HFFc6 (cell line): ENCODE results near the gene KCTD2. TPM values are rescaled to one million over a fixed set of nuclear protein-coding genes. Genes with fewer than 3 reads are reported as not detected.

ENCODE experiments used
- DNase-seq: peaks from one replicate; pipeline ENCODE4 v3.0.0-alpha.2; 2018
- H3K27ac Mint-ChIP-seq: 2 replicates; pipeline ENCODE4 v1.8.0; 2020; ENCODE audit warnings: mild to moderate bottlenecking, mixed read lengths
- H3K27me3 Mint-ChIP-seq: 2 replicates; pipeline ENCODE4 v1.8.0; 2021; ENCODE audit warnings: mild to moderate bottlenecking, moderate library complexity, mixed read lengths; ENCODE audit not compliant: insufficient read depth
- H3K36me3 Mint-ChIP-seq: 2 replicates; pipeline ENCODE4 v1.8.0; 2021; ENCODE audit warnings: low read depth, mixed read lengths
- H3K4me1 Mint-ChIP-seq: 2 replicates; pipeline ENCODE4 v1.8.0; 2020; ENCODE audit warnings: low read depth, mixed read lengths
- H3K4me3 Mint-ChIP-seq: 2 replicates; pipeline ENCODE4 v1.8.0; 2020; ENCODE audit warnings: mild to moderate bottlenecking, moderate library complexity, mixed read lengths
- H3K9me3 Mint-ChIP-seq: 2 replicates; pipeline ENCODE4 v1.8.0; 2020; ENCODE audit warnings: mild to moderate bottlenecking, mixed read lengths
- CTCF ChIP-seq: fragments of 200-600 bp; sonication (generic); IDR thresholded peaks from 2 replicates; pipeline ENCODE4 v1.5.0; 2021; ENCODE audit warnings: antibody characterized with exemption, mild to moderate bottlenecking
- total RNA-seq, 6 experiments: library from RNA; stranded (reverse); fragmentation: NEBNext Ultra II Directional; extraction: Animal tissue kit (Norgen Biotek cat#: 25700); gene quantifications; 2 replicates in 1 of 6; 3 replicates in 5 of 6; pipeline ENCODE4 v1.2.3, GENCODE V29; 2021

KCTD2 gene
- total RNA-seq, 6 experiments from 2014 or later = 20.3 to 24.0 (median 21.3) TPM

- peak; percentile 24 for DNase-seq
- peaks cover 11% of the 10 kb centered on the region; the same call in 1 of the 2 replicates for H3K4me1 Mint-ChIP-seq
- no peaks in the 10 kb centered on the region for H3K9me3 Mint-ChIP-seq
- no peak overlapping the region for H3K27ac Mint-ChIP-seq
- peaks cover 2% of the 10 kb centered on the region for H3K27me3 Mint-ChIP-seq
- TF ChIP-seq CTCF = peak; percentile 81
- H3K4me3 Mint-ChIP-seq = no peak overlapping the region
- peaks cover 12% of the 10 kb centered on the region for H3K36me3 Mint-ChIP-seq
Observed at GRCh38 chr17:75105126-75106080, 58.4 kb downstream of the KCTD2 start.

GRCh38 chr17:75108193-75108592, 61.2 kb downstream of the KCTD2 start:
- no peak for TF ChIP-seq CTCF
- Mint-ChIP-seq H3K36me3 (peaks cover 16% of the 10 kb centered on the region), H3K27ac (no peak overlapping the region), H3K9me3 (no peaks in the 10 kb centered on the region), H3K4me3 (peak overlapping the region; percentile 93), H3K27me3 (peaks cover 2% of the 10 kb centered on the region; the same call in 1 of the 2 replicates), H3K4me1 (peaks cover 24% of the 10 kb centered on the region)
- DNase-seq = no peak

GRCh38 chr17:75109046-75109406, 62.0 kb downstream of the KCTD2 start:
- Mint-ChIP-seq H3K36me3 (peaks cover 16% of the 10 kb centered on the region), H3K27ac (no peak overlapping the region), H3K9me3 (no peaks in the 10 kb centered on the region), H3K4me1 (peaks cover 28% of the 10 kb centered on the region), H3K27me3 (peaks cover 2% of the 10 kb centered on the region; the same call in 1 of the 2 replicates), H3K4me3 (peak overlapping the region; percentile 93)
- no peak for TF ChIP-seq CTCF
- DNase-seq = no peak

GRCh38 chr17:75109407-75110233, 62.6 kb downstream of the KCTD2 start, which contains the start of gene ARMC7:
Gene ARMC7 (plus strand): TSS chr17:75109969. CDS start chr17:75110289, 320 bp downstream.
- peak within 1 kb of the TSS; percentile 49; the same call in 1 of the 2 replicates for H3K27ac Mint-ChIP-seq
- H3K9me3 Mint-ChIP-seq = no peaks in the 10 kb centered on the region
- peaks cover 16% of the 10 kb centered on the region for H3K36me3 Mint-ChIP-seq
- no peak for TF ChIP-seq CTCF
- DNase-seq = peak; percentile 78
- H3K4me3 Mint-ChIP-seq = peak within 1 kb of the TSS; percentile 93
- H3K27me3 Mint-ChIP-seq = peaks cover 2% of the 10 kb centered on the region; the same call in 1 of the 2 replicates
- H3K4me1 Mint-ChIP-seq = peaks cover 34% of the 10 kb centered on the region

- Mint-ChIP-seq H3K9me3 (no peaks in the 10 kb centered on the region), H3K27me3 (peaks cover 5% of the 10 kb centered on the region; the same call in 1 of the 2 replicates), H3K4me1 (peaks cover 40% of the 10 kb centered on the region), H3K4me3 (peak overlapping the region; percentile 93), H3K36me3 (peaks cover 16% of the 10 kb centered on the region), H3K27ac (no peak overlapping the region)
- no peak for TF ChIP-seq CTCF
- DNase-seq = no peak
Observed at GRCh38 chr17:75110234-75110937, 63.4 kb downstream of the KCTD2 start.
